HG03439 (cell line): ENCODE data around the gene IRF8.
"Not testable (repeated sequence)": the region's sequence is repeated elsewhere in the genome, so short reads cannot be mapped to it uniquely, and the experiment has no call there.

Source experiments
- ATAC-seq: cut with Tn5 transposase; IDR thresholded peaks from one replicate; pipeline ENCODE4 v1.9.1; 2021; ENCODE audit warnings: mild to moderate bottlenecking, moderate library complexity; ENCODE audit not compliant: unreplicated experiment

IRF8 gene

DNA sequence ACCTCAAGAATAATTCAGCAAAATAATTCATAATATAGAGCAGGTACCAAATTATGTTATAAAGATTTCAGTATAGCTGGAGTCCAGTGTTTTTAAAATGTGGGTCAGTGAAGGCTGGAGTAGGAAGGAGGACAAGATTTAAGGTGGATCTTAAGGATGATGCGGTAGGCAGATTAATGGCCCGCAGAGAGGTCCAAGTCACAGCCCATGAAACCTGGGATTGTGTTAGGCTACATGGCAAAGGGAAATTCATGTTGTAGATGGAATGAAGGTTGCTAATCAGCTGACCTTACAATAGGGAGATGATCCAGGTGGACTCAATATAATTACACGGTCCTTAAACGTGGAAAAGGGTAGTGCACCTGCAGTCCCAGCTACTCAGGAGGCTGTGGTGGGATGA, 6.2 kb upstream of the IRF8 start:
- ATAC-seq: no peak

DNA sequence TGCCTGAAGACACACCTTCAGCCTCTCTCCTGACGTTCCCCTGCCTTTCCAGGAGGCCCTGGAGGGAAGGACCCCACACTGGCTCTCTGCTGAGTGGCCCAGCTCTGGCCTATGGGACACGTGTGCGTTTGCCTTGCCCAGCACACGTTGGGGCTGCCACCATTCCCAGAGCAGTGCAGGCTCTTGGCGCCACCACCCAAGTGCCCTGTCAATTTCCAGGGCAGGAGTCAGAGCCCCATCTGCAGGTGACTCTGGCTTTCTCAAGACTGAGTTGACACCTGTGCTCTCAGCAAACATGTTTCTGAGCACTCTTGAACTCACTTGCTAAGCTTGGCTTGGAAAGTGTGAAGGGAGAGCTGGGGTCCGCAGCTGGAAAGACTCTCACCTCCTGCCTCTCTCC, 4.7 kb upstream of the IRF8 start:
- ATAC-seq: no peak

DNA sequence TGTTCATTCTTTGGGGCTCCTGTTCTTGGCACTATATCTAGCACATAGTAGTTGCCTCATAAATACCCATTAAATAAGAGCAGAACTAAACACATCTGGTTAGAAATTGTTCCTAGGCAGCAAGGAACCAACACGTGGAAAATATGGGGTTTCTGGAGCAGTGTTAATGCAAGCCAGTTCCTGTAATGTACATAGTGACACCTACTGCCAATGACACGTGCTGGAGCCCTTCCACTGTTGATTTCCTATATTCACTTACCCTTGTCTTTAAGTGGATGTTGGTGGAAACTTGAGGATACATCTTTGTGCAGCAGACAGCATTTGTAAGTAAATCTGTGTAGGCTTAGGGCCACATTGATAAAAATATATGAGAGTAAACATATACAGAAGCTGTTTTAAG, 1.6 kb upstream of the IRF8 start:
- no peak for ATAC-seq

DNA sequence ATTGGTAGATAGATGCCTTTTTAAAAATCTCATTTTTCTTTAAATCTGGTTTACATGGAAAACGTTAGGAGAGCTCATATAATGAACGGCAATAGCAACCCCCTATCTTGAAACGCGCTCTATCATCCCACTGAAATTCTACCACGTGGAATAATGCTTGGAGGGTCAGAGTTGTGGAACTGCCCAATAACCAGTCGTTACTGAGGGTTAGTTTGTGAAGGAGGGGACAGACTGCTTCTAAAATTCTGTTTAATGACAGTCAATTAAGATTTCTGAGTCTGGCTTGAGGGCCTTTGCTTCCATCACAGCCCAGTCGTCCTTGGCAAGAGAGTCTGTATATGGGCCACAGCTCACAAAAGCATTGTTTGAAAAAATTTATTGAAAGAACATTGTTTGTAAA, 482 bp downstream of the IRF8 start:
- ATAC-seq: no peak

DNA sequence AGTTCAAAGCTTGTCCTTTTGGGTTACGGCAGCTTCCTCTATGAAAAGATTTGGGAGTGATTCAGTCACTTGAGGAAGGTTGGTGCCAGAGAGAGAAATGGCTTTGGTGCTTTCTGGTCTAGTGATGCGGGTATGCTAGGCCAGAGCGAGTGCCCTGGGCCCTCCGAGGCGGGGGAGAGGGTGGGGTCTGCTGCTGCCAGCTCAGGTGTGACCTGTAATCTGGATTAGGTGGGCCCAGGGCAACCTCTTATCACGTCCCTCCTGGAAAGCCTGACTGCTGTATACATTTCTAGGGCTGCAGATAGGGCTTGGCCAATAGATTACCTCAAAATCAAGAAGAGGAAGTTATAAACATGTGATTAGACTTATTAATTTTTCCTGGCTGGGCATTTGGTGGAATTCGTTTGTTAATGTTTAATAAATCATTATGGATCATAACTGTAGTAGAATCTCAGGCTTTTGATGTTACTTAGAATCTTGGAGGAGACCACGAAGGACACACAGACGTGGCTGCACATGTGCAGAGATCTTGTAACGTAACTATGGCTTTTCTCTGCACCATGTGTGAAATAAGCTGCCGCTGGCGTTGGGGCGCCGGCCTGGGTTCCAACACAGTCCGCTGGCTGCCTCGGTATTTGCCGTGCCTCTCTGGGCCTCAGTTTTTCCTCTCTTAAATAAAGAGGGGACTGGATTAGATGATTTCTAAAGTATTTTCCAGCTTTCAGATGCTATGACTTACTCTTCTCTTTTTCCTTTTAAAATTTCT, 1.2 kb downstream of the IRF8 start:
- ATAC-seq: no peak

DNA sequence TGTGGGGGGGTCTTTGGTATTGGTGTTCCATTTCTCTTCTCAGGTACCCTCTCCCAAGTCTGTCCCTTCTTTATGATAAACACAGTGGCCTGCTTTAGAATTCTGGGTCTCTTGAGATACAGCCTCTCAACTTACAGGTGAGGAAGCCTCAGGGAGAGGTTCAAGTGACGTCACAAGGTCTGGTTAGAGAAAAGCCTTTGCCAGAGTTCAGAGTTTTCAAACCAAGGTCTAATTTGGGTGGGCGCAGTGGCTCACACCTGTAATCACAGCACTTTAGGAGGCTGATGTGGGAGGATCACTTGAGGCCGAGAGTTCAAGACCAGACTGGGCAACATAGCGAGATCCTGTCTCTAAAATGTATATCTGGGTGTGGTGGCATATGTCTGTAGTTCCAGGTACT, 2.1 kb downstream of the IRF8 start:
- ATAC-seq: no peak

DNA sequence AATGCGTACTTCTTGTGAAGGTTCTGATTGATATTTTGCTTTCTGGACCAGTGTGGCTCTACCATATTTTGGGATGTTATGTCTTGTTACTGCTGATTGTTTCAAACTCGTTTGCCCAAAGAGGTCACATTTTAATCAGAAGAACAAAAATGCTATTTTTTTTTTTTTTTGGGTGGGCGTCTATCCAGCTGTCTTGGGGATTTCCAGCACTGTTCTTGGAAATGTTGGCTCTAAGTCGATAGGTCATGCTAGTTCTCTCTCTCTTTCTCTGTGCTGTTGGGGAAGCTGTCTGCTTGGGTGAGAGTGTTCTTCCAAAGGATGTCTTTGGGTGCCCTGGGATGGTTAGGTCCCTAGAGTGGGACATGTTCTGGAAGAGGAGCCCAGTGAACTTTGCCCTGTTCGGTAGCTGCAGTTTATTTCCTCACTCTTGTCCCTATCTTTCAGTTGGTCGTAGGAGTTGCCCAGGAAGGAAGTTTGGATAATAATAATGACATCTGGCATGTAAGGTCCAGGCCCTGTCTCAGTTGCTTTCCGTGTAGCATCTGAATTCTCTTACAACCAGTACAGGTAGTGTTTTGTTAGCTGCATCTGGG, 2.9 kb downstream of the IRF8 start:
- no peak for ATAC-seq

DNA sequence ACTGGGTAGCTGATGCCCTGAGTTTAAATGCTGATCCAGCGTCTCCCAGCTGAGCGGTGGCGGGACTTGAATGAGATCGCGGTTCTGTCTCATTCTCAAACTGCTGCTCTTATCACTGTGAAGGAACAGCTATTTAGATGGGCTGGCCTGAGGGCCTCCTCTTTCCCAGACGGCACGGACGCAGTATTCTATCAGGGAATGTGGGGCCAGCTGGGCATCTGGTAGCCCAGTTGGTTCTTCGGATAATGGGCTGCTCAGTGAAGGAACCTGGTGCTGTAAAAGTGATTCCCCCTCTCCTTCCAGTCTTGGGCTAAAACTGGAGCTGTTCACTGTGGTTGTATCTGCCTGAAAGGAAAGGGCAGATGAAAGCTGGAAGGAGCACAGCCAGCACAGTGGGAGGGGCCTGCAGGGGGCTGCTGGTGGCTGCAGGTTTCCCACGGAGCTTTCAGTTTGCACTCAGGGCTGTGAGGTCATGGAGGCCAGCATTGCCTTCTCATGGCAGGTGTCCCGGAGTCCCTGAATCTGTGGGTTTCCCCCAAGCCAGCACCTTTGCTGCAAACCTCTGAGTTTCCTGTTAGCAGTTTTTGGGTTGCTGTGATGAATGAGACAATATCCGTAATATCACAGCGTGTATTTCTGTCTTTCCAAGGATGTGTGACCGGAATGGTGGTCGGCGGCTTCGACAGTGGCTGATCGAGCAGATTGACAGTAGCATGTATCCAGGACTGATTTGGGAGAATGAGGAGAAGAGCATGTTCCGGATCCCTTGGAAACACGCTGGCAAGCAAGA, 3.6 kb downstream of the IRF8 start:
- ATAC-seq: peak; percentile 49

DNA sequence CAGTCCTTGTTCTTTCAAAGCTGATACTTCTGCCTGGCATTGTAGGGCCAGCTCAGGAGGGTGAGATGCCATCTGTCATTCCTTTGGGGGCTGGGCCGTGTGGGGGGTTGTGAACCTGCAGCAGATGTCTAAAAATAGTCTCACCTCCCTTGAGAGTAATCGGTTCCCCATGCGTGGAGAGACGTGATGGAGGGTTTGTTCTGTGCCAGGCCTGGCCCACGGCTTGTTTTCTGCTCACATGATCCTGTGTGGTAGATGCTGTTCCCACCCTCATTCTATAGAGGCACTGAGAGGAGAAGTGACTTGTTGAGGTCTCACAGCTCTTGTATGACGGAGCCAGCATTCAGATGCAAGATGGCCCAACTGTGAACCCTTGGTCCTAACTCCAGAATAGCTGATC, 4.6 kb downstream of the IRF8 start:
- no peak for ATAC-seq

DNA sequence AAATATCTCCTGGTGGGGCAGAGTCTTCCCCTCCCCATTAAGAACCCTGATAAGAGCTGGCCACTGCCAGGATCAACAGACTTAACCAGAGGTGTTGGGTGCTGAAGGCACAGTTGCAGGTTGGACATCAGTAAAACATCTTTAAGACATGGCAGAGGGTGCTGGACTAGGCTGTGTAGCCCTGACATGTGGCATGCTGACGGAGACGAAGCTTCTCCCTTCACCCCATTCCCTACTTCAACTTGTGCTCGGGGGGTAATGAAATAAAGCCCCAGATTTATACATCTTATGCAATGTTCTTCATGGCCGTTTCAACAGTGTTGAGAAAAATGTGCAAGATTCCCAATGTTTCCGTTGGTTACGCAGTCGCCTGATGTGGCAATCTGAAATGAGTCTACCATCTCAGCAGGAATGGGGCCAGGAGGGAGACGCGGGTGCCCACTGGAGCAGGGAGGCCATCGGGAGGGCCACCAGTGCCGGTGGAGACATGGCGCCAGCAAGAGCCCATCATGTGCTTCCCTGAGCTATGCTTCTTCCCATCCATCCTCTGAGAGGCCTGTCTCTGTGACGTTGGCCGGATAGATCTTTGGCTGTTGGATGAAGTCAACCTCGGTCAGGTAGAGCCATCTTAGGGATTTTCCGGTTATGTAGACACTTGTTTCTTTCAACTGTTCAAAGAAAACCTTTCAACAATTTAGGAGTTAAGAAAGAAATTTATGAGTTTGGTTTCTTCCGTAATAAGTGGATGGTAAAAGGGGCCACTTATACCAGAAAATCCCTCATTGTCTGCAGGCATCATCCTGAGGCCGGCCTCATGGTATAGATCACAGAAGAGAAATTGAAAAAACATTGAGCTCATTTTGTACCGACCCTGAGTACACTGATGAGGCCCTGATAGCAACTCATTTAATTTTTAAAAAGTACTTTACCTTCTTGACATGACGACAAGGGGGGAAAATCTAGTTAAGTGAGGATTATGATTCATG, 6.4 kb downstream of the IRF8 start:
- no peak for ATAC-seq

DNA sequence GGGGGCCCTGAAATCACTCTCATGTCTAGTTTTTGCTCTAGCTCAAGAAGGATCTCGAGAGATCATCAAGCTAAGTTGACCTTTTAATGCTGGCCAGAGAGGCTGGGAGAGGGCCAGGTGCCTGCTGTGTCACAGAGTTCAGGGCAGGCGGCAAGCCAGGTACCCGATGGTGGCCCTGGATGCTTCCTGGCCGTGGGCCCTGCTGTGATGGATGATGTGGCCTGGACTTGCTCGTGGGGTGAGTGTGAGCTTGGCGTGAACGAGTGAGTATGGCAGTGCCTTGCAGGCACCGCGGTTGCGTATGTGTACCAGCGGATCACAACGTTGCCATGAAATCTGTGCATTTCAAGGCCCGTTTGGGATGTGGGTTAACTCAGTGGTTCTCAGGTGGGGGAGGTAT, 7.4 kb downstream of the IRF8 start:
- no peak for ATAC-seq

DNA sequence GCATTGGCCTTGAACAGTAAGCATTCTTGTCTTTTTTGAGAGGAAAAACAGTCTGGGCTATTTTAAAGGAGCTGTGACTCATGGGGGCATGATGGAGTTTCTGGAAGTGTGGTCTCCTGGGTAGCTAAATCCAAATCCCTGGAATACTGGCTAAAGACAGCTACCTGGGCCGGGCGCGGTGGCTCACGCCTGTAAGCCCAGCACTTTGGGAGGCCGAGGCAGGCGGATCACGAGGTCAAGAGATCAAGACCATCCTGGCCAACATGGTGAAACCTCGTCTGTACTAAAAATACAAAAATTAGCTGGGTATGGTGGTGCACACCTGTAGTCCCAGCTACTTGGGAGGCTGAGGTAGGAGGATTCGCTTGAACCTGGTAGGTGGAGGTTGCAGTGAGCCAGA, 8.3 kb downstream of the IRF8 start:
- not testable (repeated sequence) for ATAC-seq

DNA sequence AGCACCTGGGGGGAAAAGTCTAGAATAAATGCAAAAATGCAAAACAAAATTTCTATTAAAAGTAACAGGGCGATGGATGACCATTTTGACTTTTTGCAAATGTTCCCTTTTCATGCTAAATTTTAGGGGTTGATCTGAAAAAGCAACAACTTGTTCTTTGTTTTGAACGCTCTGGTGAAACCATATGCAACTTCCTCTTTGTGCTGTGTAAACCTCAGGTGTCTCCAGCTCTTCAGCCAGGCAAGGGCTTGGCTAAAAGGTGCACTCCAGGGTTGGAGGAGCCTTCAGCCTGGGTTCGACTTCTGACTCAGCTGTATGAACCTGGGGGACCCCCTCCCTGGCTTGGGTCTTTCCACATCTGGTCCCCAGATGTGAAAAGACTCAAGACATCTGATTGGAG, 9.5 kb downstream of the IRF8 start:
- no peak for ATAC-seq

DNA sequence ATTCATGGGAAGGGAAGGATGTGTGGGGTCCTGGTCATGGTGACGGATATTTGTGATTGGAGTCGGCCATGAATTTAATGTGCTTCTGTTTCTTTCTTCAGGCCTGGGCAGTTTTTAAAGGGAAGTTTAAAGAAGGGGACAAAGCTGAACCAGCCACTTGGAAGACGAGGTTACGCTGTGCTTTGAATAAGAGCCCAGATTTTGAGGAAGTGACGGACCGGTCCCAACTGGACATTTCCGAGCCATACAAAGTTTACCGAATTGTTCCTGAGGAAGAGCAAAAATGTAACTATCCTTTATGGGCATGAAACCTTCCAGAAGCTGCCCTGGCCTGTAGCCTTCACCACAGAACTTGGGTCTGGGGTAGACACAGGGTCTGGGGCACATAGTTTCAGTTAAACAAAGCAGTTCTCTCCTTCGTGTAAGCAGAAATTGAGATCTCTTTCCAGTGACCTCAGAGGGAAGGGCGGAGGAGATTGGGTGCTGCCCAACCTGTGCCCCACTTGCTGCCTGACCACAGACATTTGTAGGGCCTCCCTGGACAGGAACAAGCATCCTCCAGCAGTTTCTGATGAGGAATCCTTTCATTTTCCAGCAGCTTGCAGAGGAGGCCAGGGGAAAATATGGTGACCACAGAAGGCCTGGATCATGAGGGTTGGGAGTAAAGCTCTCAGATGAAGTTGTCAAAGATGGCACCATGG, 10.1 kb downstream of the IRF8 start:
- no peak for ATAC-seq

DNA sequence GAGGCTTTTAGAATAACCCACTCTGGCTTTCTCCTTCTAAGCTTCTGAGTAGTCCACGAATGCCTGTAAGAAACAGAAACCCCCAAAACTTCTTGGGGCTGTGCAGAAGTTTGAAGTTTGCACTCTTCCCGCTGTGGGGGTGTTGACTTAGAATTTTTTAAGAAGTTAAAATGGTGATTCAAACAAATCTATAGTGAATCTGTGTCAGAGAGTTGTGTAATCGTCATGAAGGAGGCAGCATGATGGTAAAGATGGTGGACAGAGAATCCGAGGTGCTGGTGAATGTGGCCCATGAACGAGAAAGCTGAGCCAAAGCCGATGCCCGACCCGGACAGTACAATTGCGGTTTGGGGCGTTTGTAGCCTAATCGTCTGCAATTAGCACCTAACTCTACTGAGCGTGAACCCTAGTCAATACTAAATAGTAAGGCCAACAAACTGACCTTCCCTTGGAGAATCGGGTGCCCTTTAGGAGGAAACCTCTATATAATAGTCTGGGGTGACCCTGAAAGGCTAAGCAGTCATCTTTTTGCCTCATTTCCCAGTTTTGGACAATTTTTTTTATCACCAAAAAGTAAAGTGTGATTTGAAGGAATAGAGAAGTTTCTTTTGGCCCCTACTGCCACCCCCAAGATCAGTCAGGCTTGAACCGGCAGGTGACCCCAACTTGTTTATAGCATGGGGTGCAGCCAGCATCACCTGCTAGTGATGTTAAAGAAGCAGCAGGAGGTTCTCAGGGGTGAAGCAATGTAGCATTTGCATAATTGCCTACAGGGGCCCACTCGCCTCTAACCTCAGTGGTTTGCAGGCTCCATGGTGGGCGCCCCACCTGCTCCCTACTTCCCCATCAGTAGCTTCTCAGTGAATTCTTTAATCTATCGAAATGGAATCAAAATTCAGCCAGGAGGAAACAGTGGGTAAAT, 11.2 kb downstream of the IRF8 start:
- ATAC-seq: no peak

DNA sequence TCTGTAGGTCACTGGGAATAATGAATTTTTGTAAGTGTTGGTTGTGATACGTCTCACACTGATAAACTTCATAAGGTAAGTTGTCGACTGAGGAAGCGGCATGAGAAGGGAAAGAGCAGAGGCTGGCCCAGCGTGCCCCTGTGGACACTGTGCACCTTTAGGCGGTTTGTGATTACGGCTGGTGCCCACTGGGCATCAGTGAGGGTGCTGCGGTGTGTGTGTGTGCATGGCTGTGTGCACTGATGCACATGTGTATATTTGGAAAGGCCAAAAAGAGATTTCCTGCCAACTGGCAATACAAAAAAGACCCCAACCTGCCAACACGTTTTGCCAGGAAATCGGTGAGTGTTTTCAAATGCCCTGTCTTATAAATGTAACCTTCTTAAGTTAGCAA, 11.9 kb downstream of the IRF8 start:
- no peak for ATAC-seq

DNA sequence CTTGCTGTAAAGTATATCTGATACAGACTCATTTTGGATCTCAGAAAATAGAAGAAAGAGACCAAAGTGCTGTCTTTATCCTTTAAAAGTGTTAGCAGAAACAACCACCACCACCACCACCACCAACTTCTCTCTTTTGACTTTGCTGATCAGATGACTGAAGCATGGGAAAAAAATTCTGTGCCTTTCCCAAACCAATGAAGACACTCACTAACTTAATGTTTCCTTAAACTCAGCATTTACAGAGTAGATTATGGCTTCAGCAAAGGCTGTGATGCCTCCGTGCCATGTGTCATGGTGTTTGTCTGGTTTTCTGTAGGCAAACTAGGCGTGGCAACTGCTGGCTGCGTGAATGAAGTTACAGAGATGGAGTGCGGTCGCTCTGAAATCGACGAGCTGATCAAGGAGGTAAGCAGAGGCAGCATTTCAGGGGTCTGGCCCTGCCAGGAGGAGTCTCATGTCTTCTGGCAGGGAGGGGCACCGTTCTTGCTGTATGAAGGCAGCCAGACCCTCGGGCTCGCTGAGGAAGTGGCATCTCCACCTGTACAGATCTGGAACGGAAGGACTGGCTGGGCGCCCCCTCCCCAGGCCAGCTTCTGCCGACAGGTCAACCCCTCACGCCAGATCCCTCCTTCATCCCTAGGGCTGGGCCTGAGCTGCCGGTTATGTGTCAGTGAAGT, 12.4 kb downstream of the IRF8 start:
- ATAC-seq: no peak

DNA sequence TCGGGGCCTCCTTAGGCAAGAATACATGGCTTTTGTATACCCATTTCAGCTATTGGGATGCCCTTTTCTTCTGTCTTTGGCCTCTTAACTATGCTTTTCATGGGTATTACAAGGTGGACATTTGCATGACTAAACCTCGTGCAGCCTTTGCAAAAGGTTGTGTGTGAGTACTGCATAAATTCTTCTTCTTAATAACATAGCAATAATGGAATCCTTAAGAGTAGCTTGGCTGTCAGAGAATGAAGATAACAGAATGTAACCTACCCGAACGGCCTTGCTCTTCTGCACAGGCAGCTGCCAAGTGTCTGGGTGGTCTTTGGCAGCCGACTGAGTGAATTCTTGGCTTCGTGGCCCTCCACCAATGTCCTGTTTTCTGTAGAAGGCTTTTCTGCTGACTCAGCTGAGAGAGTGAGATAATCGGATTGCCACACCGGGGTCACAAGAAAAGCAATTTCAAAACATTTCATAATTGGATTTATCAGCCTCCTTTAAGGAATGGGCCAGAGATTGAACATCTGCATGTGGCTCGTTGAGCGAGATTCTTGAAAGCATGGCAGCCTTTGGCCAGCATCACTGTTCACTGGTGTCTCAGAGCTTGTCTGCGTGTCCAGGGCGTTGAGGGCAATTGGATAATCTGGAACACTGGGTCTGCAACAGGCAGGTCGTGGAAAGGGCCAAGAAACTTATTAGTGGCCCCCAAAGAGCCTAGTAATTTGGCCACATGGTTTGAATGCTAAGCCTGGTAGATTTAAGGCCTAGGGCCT, 13.4 kb downstream of the IRF8 start:
- ATAC-seq: no peak
